Activated CD4-positive, alpha-beta T cell treated with anti-CD3 and anti-CD28 coated beads, Interleukin-2, amount 50 U/mL, for 16 hours (primary cell): ENCODE data around the gene ADRA2B.
"Not testable (repeated sequence)": the region's sequence is repeated elsewhere in the genome, so short reads cannot be mapped to it uniquely, and the experiment has no call there.

ENCODE experiments used
- DNase-seq: peaks from one replicate; pipeline ENCODE4 v3.0.0-alpha.2; 2020

The ADRA2B gene

DNA sequence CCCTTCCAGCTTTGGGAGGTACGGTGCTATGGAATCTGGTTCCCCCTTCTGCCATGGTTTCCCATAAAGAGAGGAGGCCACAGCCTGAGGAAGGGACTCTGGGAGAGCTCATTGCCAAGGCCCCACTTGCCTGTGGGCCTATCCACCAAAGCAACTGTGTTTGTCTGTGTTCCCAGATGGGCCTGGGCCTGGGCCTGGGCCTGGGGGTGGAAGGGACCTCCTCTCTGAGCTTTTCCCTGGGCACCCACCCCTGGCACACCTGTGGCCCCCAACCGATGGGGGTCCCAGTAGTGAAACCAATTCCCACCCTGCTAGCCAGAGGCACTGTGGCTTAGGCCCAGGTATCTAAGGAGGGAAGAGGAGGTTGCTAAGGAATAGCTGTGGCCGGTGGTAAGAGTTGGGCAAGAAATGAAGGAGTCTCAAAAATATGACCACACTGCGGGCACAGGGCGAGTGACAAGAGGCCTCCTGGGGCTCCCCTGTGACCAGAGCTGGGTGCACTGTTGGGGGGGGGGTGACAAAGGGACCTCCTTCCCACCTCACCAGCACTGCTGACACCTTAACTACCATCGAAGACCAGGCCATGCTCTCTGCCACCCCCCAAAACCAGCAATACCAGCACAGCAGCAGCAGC lies 33.8 kb upstream of the ADRA2B start:
- DNase-seq = no peak

DNA sequence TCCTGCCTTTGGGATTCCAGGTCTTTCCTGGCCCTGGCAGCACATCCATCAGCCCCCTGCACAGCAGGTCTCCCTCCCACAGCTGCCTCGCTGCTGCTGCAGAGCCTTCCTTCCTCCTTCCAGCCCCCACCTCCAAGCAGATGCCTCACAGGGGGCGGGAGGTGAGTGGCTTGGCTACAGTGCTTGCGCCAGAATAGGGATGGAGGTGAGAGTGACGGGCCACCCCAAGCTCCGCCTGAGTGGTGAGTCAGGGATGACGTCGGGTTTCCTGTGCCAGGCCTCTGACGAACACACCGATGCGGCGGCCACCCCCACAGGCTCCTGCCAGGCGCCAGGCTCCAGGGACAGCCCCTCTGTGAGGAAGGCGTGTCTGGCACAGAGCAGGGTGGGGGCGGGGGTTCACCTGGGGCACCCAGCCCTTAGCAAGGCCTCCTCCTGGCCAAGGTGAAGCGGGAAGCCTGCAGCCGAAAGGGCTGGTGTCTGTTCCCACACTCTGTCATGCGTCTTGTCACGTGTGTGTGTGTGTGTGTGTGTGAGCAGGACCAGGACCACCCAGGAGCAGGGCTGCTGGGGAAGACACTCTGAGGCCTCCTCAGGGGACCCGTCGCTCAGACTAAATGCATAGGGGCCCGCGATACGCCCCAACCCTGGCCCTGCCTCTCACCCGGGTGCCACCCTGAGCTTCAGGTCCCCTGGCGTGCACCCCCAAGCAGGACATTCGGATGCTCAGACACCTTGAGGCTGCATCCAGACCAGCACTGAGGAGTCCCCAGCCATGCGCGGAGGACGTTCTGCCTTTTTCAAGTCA lies 32.2 kb upstream of the ADRA2B start:
- DNase-seq = peak; percentile 97

- DNase-seq = no peak
Observed at GRCh38 chr2:96147593-96148201, 31.3 kb upstream of the ADRA2B start.

DNA sequence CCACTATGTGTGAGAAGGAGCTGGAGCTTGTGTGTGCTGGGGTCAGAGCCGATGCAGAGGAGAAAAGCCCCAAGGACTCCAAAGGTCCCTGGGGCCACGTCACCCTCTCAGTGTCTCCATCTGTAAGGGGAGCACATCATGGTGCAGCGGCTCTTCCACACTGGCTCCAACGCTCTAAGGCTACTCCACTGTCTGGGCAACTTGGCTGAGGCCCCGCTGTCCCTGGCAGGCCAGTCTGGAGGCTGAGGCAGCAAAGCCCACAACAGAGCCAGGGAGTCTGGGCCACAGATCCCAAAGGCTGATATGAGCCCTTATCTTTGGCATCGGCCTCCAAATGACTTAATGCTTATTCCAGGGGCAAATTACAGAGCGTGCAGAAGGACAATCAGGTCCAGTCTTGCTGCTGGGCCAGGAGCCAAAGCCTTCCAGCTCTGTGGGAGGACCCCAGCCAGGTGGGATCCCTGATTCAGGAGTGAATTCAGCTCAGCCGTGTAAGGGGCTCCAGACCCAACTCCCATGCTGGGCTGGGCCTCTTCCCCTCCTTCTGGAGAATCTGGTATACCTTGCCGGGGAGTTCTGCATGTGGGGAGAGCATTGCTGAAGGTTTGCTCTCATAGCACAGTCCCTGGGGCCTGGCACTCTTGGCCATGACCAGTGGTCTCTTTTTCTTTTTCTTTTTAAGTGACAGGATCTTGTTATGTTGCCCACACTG lies 30.7 kb upstream of the ADRA2B start:
- DNase-seq = no peak

DNA sequence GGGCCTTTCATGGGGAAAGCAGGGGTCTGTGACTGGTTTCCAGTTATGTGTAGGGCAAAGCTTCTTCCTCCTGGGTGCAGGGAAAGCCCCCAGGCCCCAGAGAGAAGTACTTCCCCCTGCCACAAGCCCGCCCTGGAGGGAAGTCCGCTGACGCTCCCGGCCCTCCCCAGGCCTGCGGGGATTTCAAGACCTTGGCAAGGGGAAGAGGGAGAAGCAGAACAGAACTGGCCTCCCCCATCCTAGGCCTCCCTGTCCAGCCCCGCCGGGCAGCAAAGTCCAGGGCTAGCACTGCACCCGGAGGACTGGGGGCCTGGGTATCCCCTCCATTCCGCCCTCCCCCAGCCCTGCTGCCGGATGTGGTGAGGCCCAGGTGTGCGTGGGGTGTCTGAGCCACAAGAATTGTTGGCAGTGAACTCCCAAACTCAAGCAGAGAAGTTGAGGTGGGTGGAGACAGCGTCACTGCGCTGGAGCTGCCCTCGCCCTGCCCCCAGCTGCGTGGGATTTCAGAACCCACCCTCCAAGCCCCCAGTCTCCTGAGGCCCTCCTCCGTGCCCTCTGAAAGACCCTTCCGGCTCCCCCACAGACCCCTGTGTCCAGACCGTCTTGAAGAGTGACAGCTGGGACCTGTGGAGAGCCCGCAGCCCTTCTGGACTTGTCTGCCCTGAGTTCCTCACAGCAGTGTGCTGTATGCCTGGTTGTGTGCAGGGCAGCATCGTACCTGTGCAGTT lies 29.9 kb upstream of the ADRA2B start:
- DNase-seq = peak; percentile 83

DNA sequence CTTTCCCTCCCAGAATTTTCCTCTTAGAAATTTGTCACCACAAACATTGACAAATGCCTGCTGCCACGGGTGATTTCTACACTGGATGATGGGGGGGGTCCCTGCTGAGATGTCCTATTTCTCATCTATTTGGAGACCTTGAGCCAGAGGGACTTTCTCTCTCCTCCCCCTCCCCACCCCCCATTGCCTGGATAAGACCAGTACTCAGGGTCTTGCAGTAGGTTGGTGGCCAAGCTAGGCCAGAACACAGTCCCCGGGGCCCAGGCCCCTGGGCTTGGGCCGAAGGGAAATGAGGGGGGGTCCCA lies 29.4 kb upstream of the ADRA2B start:
- DNase-seq = no peak

- DNase-seq = peak; percentile 94
Observed at GRCh38 chr2:96145036-96145847, 28.9 kb upstream of the ADRA2B start, which contains the start of gene DUSP2. Gene DUSP2, minus strand, starts transcription at chr2:96145440. Its CDS starts 86 bp downstream, at chr2:96145354.

- no peak for DNase-seq
Observed at GRCh38 chr2:96144481-96145035, 28.2 kb upstream of the ADRA2B start.

DNA sequence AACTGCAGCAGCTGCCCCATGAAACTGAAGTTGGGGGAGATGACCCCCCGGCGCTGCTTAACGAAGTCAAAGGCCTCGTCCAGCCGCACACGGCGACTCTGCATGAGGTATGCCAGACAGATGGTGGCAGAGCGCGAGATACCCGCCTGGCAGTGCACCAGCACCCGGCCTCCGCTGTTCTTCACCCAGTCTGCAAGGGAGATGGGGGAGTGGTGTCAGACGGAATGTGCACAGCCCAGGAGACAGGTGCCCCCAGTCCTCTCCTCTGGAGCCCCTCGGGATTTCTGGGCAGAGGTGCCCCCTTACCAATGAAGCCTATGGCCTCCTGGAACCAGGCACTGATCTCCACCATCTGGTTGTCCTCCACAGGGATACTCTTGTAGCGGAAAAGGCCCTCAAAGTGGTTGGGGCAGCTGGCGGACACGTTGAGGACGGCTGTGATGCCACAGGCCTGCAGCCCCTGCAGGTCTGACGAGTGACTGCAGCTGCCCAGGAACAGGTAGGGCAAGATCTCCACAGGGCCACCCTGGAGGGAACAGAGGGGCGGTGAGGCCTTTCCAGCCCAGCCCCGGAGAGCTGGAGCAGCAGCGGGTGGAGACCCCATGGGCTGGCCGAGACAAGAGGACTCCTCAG lies 27.6 kb upstream of the ADRA2B start:
- no peak for DNase-seq

GRCh38 chr2:96143231-96143847 lies 27.0 kb upstream of the ADRA2B start:
- no peak for DNase-seq

DNA sequence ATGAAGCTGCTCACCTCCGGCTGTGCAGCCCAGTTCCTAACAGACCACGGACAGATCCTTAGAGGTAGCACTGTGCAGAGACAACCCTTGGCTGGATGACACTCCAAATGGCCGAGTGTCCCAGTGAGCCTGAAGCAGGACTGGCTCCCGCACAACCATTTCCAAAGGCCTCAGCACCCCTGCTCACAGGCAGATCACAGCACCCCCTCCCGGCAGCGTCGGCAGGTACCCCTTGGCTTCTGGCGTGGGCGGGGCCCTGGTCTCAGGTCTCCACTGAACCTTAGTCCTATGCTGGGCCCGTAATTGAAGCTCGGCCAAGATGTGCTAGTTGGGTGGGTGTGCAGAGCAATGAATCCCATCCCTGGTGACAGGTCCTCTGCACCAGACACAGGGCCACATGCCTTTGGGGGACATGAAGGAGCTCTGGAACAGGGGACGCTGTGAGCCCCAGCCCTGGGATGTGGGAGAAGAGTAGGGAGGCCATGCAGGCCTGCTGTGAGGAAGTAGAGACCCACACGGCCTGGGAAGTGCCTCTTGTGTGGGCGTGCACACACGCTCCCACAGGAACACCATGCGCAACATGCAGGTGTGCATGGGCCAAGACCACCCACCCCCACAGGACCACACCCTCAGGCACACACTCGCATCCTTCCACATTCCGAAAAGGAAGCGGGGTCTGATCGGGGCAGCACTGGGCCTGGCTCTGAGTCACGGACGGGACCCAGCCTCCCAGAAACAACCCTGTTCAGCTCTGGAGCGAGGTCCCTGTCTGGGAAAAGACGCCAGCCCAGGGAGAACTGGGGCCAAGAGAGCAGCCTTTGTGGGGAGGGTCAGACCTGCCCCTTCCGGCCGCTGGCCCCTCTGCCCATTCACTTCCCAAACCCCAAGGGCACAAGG lies 26.1 kb upstream of the ADRA2B start:
- DNase-seq = peak; percentile 64

DNA sequence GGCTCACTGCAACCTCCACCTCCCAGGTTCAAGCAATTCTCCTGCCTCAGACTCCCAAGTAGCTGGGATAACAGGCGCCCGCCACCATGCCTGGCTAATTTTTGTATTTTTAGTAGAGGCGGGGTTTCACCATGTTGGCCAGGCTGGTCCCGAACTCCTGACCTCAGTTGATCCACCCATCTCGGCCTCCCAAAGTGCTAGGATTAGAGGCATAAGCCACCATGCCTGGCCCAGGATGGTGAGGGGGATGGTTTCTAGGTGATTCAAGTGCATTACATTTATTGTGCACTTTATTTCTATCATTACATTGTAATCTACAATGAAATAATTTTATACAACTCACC lies 25.2 kb upstream of the ADRA2B start:
- DNase-seq = not testable (repeated sequence)

GRCh38 chr2:96140941-96141623 lies 24.7 kb upstream of the ADRA2B start:
- DNase-seq = no peak

DNA sequence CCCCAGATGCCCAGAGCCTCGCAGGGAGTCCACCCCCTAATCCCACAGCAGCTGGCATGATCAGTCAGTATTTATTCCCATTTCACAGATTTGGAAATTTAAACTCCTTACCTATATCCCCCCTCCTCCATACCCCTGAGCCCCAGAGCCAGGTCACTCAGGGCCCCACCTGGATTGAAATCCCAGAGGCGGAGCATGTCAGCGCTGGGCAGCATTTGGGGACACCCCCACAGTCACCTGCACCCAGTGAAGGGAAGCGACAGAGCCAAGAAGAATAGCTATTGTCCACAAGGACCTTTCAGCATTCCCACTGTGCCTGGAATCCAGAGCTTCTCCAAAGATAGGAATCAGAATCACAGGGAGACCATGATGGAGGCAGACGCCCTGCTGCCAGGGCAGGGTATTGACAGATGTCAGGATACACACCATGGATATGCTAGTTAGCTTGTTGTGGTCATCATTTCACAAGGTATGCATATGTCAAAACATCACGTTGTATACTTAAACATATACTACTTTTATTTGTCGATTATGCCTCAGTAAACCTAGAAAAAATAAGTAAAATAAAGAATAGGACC lies 22.9 kb upstream of the ADRA2B start:
- DNase-seq = no peak

DNA sequence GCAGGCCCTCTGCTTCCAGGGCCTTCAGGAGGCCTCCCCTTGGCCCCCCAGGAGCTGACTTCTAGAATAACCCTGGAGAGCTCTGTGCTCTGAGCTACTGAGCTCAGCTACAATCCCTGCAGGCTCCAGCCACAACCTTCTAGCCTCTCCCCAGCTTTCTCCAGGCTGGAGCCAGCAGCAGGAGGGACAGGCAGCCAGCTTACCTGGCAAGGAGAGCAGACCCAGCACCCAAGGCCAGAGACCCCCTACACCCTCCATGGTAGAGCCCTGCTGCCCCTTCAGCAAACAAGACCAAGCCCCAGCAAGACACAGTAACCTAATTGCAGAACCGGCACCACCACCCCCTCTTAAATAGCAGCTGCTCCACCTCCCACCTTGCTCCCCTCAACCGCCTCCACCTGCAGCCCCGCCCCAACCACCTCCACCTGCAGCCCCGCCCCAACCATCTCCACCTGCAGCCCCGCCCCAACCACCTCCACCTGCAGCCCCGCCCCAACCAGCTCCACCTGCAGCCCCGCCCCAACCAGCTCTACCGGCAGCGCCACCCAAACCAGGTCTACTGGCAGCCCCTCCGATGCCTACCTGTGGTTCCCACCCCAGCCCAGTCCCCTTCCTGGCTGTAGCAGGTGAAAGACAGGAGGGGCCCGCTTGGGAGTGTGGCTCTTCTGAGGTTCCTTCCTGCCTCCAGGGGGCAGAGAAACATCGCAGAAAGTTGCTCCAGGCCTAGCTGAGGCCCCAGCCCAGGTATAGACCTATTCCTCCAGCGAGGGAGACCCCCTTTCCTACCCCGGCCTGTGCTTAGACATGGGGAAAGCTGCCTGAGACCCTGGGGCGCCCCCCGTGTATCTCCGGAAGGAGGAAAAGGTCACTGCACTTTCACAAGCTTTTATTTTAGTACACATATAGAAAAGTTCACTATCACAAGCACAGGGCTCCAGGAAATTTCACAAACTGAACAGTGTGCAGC lies 22.1 kb upstream of the ADRA2B start, which contains the start of gene ASTL:
TSS of gene ASTL (minus strand) at position 324 of the 967 bp plus-strand sequence. CDS start at position 258, 66 bp downstream.
- no peak for DNase-seq

GRCh38 chr2:96137321-96138178 lies 21.2 kb upstream of the ADRA2B start:
- DNase-seq = no peak
